Activated CD4-positive, alpha-beta T cell treated with anti-CD3 and anti-CD28 coated beads, Interleukin-2, Interleukin-6, amounts not matched to agents 100 ng/mL and 50 ng/mL, durations not matched to agents 16 hours and 8 hours (primary cell): ENCODE measurements around the gene CSNK1G2.

Source experiments
- DNase-seq: peaks from one replicate; pipeline ENCODE4 v3.0.0-alpha.2; 2020

CSNK1G2 gene

GRCh38 chr19:1920644-1921043 lies 20.3 kb upstream of the CSNK1G2 start:
- no peak for DNase-seq

GRCh38 chr19:1921326-1921725 lies 19.6 kb upstream of the CSNK1G2 start:
- DNase-seq = no peak

DNA sequence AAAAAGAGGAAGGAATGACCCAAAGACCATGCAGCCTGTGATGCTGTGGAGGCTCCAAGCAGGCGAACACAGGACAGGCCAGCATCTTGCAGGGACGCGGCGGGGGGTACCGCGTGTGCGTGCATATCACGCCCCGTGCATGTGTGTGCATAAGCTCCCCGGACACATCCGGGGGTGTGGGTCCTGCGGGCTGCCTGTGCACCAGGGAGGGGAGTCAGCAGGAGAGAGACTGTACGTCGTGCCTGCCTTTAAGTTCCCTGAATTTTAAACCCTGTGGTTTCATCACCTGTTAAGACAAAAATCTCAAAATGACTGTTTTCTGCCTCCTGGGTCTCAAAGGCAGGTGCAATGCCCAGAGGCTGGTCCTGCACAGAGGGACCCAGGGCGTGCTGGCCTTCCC lies 19.1 kb upstream of the CSNK1G2 start:
- peak; percentile 57 for DNase-seq

DNA sequence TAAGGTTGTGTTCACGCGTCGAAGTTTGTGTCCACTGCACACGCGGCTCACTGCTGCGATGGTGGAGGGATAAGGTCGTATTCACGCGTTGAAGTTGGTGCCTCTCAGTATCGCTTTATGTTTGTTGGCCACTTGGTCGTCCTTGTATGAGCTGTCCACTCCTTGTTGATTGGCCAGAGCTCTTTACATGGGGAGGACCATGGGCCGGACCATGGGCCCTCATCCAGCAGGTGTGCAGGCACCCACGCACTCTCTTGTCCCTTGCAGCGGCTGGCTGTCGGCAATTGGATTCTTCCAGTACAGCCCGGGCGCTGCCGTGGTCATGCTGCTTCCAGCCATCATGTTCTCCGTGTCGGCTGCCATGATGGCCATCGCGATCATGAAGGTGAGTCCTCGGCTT lies 18.2 kb upstream of the CSNK1G2 start:
- no peak for DNase-seq

DNA sequence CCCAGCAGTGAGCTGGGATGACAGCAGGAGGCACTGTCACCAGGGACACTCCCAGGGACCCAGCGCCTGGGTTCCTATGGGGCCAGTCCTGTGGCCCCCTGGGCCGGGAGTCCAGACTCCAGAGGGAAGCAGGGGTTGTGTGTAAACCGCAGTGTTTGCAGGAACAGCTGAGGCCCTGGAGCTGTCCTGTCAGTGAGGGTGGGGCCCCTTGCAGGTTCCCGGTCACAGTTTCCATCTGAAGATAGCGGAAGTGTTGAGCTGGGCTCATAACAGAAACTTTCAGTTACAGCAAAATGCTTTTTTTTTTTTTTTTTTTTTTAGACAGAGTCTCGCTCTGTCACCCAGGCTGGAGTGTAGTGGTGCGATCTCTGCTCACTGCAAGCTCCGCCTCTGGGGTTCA lies 17.7 kb upstream of the CSNK1G2 start:
- peak; percentile 81 for DNase-seq

- no peak for DNase-seq
These were observed 16.5 kb upstream of the CSNK1G2 start for GRCh38 chr19:1924320-1924961.

DNA sequence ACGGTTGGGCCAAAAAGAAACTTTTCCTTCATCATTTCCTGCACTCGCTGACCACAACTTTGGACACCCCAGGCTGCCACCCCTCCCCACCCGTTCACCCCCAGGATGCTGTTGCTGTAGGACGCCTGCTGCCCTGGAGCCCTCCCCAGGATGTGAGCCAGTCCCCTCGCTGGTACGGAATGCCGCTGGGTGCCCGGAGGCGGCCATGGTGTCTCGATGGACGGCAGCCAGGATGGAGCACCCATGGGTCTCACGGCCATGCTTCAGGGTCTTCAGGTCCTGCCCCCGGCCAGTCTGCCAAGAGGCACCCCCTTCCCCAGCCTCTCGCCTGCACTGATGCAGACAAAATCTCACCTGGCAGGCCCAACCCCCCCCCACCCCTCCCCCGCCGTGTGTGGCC lies 15.4 kb upstream of the CSNK1G2 start:
- DNase-seq = no peak

GRCh38 chr19:1929021-1929742 lies 11.8 kb upstream of the CSNK1G2 start:
- peak; percentile 88 for DNase-seq

DNA sequence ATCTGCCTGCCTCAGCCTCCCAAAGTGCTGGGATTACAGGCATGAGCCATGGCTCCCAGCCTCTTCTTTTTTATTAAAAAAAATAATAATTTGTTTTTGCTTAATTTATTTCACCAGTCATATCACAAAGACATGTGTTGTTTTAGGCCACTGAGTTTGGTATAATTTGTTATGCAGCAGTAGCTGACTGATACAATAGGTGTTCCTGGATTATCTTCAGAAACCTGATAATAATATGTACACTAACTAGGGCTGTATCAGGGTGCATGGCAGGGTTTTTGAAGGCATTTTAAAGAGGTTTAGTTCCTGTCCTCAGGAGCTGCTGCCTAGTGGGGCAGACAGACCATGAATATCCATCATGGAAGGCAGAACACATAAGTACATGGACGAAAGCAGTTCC lies 9.5 kb upstream of the CSNK1G2 start:
- DNase-seq = no peak

DNA sequence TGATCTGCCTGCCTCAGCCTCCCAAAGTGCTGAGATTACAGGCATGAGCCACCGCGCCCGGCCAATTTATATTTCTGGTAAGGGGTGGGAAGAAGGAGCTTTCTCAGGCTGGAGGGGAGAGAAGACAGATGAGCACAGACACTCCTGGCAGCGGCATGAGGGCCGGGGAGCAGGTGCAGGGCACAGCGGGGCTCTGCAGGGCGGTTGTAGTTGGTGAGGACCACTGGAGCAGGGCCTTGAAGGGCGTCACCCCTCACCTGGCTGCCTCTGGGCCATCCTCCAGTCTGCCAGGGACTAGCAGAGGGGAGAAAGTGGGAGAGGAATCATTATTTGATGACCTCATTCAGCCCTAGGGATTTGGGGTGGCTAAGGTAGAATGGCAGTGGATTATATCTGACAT lies 8.6 kb upstream of the CSNK1G2 start:
- no peak for DNase-seq

DNA sequence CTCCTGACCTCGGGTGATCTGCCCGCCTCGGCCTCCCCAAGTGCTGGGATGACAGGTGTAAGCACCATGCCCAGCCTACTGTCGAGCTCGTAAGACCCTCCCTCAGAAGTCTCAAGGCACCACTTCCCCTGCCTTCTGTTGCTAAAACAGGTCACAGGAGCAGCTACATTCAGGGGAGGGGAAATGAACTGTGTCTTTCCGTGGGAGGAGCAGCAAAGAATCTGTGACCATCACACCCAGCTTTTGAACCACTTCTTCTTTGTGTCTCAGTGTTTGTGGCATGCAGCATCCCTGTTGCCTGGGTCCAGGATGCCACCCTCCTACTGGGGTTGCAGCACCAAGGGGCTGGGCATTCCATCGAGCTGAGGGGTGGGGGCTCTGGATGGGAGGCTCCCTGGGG lies 7.7 kb upstream of the CSNK1G2 start:
- no peak for DNase-seq

- no peak for DNase-seq
These were observed 7.0 kb upstream of the CSNK1G2 start for GRCh38 chr19:1933942-1934341.

GRCh38 chr19:1935484-1936208 lies 5.3 kb upstream of the CSNK1G2 start:
- DNase-seq = peak; percentile 62

DNA sequence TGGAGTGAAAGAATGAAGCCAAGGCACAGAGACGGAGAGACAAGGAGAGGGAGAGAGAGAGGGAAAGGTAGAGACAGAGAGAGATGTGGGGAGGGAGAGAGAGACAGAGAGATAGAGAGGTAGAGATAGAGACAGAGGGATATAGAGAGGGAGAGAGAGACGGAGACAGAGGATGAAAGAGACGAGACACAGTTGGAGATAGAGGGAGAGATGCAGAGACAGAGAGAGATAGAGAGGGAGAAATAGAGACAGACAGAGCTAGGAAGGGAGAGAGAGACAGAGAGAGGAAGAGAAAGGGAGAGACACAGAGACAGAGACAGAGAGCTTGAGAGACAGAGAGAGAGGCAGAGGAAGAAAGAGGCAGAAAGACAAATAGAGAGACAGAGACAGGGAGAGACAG lies 4.5 kb upstream of the CSNK1G2 start:
- no peak for DNase-seq

DNA sequence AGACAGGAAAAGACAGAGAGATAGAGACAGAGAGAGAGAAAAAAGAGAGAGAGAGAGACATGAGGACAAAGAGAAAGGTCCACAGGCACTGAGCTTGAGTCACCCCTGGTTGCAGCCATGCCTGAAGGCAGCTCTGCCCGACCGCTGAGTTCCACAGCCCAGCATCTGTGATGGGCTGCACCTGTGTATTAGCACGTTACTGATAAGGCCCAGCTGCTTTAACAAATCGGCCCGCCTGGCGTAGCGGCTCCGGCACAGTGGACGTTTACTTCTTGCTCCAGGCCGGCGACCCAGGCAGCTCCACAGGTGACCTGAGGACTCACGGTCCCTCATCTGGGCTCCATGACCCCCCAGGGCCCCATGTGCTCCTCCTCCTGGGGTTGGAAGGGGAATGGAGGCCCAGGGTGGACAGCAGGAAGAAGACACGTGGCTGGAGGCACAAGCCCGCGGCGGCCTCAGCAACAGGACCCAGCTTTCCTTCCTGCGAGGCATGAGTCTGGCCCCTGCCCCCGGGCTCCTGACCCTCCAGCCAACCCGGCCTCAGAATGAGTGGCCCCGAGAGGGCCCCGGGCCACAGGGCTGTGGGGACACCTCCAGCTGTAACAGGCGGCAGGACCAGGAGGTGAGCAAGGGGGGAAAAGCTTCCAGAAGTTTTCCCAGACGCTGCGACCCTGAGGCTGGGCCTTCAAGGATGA lies 3.9 kb upstream of the CSNK1G2 start:
- DNase-seq = no peak

DNA sequence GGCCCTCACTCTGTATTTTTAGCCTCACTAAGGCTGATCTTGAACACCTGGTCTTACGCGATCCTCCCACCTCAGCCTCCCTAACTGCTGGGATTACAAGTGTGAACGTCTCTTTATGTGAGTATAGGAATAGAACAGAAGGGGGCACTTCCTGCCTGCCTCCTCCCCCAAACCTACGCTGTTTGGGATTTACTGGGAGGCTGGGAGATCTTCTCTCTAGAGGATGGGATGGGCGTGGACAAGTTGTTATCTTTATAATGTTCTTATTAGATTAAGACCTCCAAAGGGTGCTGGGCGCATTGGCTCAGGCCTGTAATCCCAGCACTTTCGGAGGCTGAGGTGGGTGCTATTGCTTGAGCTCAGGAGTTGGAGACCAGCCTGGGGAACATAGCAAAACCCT lies 2.9 kb upstream of the CSNK1G2 start:
- no peak for DNase-seq

DNA sequence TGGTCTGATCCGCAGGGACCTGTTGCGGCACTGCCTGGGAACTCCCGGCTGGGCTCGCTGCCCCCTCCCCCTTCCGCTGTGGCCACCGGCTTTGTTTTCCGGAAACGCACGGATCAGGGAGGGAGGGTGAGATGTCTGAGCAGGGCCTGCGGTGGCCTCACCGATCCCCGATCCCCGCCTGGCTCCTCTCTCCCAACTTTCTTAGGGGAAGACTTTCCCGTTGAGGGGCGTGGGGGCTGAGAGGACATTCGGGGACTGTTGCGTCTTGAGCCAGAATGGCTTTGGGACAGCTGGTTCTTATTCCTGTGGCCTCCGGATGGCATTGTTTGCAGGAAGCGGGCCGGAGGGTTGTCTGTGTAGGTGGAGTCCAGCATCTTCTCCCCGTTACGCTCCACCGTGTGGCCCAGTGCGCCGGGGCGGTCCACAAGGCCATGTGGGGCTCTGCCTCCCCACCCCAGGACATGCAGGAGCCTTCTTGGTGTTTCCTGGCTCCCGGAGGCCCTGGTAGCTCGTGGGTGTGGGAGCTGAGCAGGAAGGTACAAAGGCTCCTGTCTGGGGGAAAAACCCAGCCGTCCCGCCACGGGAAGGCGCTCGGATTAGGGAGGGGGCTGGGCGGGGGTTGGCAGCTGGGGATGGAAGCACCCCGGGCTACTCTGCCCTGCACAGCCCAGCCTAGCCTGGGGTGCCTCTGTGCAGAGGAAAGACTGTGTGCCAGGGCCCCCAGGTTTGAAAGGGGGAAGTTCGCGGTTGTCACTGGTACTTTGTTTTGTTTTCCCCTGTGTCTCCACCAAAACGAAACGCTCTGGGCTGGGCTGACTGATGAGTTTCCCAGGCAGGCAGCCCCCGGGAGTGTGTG lies 1.3 kb downstream of the CSNK1G2 start:
- peak; percentile 83 for DNase-seq

DNA sequence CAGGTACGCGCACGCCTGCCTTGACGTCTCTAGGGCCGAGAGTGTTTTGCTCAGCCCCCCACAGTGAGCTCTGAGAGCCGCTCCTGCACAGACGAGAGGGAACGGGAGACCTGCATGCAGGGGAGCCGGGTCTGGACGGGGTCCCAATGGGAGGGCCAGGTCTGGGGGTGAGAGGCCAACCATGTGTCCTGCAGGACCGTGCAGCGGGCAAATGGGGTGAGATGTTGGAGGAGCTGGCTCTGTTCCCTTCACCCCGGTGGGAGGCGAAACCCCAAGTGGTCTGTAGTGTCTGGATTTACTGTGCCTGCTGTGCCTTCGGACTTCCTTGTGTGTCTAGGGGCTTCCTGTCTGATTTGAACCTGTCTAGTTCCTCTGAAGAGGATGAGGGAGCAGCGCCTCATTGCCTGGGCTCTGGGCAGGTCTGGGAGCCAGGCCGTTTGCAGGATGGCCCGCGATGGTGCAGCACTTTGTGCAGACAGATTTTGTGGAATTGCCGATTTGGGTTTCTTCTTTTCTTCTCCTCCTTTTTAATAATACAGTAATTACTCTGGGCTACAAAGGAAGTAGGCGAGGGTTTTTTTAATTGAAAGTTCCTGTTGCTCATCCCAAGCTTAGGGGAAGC lies 2.1 kb downstream of the CSNK1G2 start:
- DNase-seq = no peak

- DNase-seq = no peak
These were observed 2.7 kb downstream of the CSNK1G2 start for GRCh38 chr19:1943661-1944087.

GRCh38 chr19:1944088-1944915 lies 3.3 kb downstream of the CSNK1G2 start:
- DNase-seq = no peak

DNA sequence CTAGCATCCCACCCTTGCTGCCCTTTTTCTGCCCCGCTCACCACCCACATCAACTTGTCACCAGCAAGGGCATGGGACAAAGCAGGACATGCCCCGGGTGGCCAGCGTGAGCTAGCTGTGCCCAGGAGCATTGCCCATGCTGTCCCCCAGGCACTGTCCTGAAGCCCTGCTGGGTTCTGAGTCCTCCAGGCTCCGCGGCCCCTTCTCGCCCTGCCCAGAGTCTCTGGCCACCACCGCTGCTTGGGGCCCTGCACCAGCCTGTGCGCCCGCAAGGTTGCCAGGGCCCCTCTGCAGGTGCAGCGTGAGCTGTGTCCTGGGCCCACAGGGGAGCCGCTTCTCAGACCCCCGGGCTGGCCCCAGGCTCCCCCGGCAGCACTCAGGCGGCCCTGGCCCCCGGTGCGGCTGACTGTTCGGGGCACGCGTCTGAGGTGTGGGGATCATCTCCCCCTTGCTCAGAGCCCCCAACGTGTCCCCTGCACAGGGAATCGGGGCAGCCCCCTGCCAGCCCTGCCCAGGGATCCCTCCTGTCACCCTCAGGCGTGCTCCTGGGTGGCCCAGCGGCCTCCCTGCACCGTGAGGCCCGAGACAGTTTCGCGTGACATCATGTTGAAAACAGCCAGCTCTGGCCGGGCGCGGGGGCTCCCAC lies 4.1 kb downstream of the CSNK1G2 start:
- no peak for DNase-seq
